HFFc6 (cell line): ENCODE results near the gene EXOC4. TPM values are rescaled to one million over a fixed set of nuclear protein-coding genes. Genes with fewer than 3 reads are reported as not detected.
"Not testable (repeated sequence)": the region's sequence is repeated elsewhere in the genome, so short reads cannot be mapped to it uniquely, and the experiment has no call there.

Experiments used
- DNase-seq: peaks from one replicate; pipeline ENCODE4 v3.0.0-alpha.2; 2018
- H3K27ac Mint-ChIP-seq: 2 replicates; pipeline ENCODE4 v1.8.0; 2020; ENCODE audit warnings: mild to moderate bottlenecking, mixed read lengths
- H3K27me3 Mint-ChIP-seq: 2 replicates; pipeline ENCODE4 v1.8.0; 2021; ENCODE audit warnings: mild to moderate bottlenecking, moderate library complexity, mixed read lengths; ENCODE audit not compliant: insufficient read depth
- H3K36me3 Mint-ChIP-seq: 2 replicates; pipeline ENCODE4 v1.8.0; 2021; ENCODE audit warnings: low read depth, mixed read lengths
- H3K4me1 Mint-ChIP-seq: 2 replicates; pipeline ENCODE4 v1.8.0; 2020; ENCODE audit warnings: low read depth, mixed read lengths
- H3K4me3 Mint-ChIP-seq: 2 replicates; pipeline ENCODE4 v1.8.0; 2020; ENCODE audit warnings: mild to moderate bottlenecking, moderate library complexity, mixed read lengths
- H3K9me3 Mint-ChIP-seq: 2 replicates; pipeline ENCODE4 v1.8.0; 2020; ENCODE audit warnings: mild to moderate bottlenecking, mixed read lengths
- long read RNA-seq: library from polyadenylated mRNA; unstranded; transcript quantifications from one replicate; pipeline ENCODE4 v2.0.0, GENCODE V29; 2019
- total RNA-seq, 6 experiments: library from RNA; stranded (reverse); fragmentation: NEBNext Ultra II Directional; extraction: Animal tissue kit (Norgen Biotek cat#: 25700); gene quantifications; 2 replicates in 1 of 6; 3 replicates in 5 of 6; pipeline ENCODE4 v1.2.3, GENCODE V29; 2021
- TF ChIP-seq, protein P1 (sequence below): fragments of 200-600 bp; sonication (generic); IDR thresholded peaks from 2 replicates; pipeline ENCODE4 v1.5.0; 2021; ENCODE audit warnings: antibody characterized with exemption, mild to moderate bottlenecking

EXOC4 gene
- 10 to 100 TPM; 57.6 to 67.6 (median 61.4) TPM for total RNA-seq
- long read RNA-seq, full-length matches to known transcripts: 13 of 24 reads
- long read RNA-seq, partial matches to known transcripts: 6 of 24 reads
- long read RNA-seq, other reads (novel, unspliced or antisense): 5 of 24 reads

DNA sequence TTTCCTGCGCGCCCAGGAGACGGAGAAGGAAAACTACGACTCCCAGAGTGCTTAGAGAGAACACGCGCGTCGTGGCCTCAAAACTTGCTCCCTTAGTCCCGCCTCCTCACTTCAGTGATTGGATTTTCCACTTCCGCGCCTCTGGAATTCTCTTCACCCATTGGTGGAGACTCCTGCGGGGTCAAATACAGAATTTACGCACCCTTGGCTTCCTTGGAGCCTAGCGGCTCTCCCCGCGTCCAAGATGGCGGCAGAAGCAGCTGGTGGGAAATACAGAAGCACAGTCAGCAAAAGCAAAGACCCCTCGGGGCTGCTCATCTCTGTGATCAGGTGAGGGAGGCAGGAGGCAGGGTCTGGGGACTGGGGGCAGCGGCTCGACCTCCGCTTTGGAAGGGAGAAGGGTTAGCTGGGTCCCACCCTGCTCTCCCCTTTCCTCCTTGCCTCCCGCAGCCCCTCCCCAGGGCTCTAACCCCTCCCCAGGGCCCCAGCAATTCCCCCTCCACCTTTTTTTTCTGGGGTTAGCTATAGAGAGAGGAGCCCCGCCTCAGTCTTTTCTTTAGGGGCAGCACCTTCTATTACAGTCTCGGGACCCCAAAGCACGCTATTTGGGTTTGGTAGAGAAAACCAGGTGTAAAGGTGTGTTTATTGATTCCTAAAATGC, at the start of gene EXOC4:
Gene EXOC4, plus strand, starts transcription at position 221 of the 661 bp plus-strand sequence.
- DNase-seq: peak; percentile 97
- Mint-ChIP-seq H3K27ac (peak within 1 kb of the TSS; percentile 91), H3K27me3 (peaks cover 2% of the 10 kb centered on the region; the same call in 1 of the 2 replicates), H3K4me1 (peaks cover 27% of the 10 kb centered on the region), H3K4me3 (peak within 1 kb of the TSS; percentile 96), H3K36me3 (0 out of 2 replicates have a peak, but pooled peaks cover 8% of the 10 kb centered on the region), H3K9me3 (no peaks in the 10 kb centered on the region)
- TF ChIP-seq, protein P1, sequence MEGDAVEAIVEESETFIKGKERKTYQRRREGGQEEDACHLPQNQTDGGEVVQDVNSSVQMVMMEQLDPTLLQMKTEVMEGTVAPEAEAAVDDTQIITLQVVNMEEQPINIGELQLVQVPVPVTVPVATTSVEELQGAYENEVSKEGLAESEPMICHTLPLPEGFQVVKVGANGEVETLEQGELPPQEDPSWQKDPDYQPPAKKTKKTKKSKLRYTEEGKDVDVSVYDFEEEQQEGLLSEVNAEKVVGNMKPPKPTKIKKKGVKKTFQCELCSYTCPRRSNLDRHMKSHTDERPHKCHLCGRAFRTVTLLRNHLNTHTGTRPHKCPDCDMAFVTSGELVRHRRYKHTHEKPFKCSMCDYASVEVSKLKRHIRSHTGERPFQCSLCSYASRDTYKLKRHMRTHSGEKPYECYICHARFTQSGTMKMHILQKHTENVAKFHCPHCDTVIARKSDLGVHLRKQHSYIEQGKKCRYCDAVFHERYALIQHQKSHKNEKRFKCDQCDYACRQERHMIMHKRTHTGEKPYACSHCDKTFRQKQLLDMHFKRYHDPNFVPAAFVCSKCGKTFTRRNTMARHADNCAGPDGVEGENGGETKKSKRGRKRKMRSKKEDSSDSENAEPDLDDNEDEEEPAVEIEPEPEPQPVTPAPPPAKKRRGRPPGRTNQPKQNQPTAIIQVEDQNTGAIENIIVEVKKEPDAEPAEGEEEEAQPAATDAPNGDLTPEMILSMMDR: no peak

DNA sequence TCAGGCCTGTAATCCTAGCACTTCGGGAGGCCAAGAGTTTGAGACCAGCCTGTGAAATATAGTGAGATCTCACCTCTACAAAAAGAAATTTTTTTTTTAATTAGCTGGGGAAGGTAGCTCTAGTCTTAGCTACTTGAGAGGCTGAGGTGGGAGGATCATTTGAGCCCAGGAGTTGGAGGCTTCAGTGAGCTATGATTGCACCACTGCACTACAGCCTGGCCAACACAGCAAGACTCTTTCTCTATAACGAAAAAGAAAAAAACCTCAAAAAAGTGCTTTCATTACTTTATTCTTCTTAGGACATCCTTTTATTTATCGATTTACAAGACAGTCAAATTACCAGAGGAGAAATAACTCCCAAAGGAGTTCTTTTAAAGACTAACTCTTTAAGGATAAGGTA, 49.4 kb upstream of the EXOC4 start:
- H3K4me1 Mint-ChIP-seq: no peaks in the 10 kb centered on the region
- no peak overlapping the region for H3K27ac Mint-ChIP-seq
- H3K9me3 Mint-ChIP-seq: peaks cover 8% of the 10 kb centered on the region; the same call in 1 of the 2 replicates
- no peak overlapping the region for H3K4me3 Mint-ChIP-seq
- H3K27me3 Mint-ChIP-seq: peaks cover 9% of the 10 kb centered on the region
- DNase-seq: no peak
- no peaks in the 10 kb centered on the region for H3K36me3 Mint-ChIP-seq
- TF ChIP-seq, protein P1: no peak

DNA sequence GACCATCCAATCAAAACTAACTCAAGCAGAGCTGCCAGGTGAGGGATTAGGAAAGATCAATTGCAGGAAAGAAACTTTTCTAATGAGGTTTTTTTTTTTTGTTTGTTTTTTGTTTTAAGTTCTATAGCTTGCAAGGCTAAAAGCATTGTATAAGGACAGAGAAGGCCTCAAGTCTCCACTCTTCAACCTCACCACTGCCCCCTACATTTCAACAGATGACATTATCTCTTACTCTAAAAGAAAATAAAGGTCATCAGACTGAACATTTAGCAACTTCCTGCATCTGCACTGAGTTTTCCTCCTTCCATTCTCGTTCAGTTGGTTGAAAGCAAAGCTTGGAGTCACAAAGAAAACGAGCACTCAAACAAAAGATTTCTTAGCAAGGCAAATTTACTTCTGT, 45.2 kb upstream of the EXOC4 start:
- no peak overlapping the region for H3K27ac Mint-ChIP-seq
- no peak for DNase-seq
- peaks cover 21% of the 10 kb centered on the region for H3K27me3 Mint-ChIP-seq
- no peaks in the 10 kb centered on the region for H3K4me1 Mint-ChIP-seq
- TF ChIP-seq, protein P1: peak; percentile 61
- H3K4me3 Mint-ChIP-seq: no peak overlapping the region
- peaks cover 16% of the 10 kb centered on the region for H3K9me3 Mint-ChIP-seq
- H3K36me3 Mint-ChIP-seq: no peaks in the 10 kb centered on the region

DNA sequence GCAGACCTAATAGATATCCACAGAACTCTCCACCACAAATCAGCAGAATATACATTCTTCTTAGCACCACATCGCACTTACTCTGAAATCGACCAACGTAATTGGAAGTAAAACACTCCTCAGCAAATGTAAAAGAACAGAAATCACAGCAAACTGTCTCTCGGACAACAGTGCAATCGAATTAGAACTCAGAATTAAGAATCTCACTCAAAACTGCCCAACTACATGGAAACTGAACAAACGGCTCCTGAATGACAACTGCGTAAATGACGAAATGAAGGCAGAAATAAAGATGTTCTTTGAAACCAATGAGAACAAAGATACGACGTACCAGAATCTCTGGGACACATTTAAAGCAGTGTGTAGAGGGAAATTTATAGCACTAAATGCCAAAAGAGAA, 42.1 kb upstream of the EXOC4 start:
- not testable (repeated sequence) for H3K36me3 Mint-ChIP-seq, H3K27ac Mint-ChIP-seq, H3K4me3 Mint-ChIP-seq, H3K4me1 Mint-ChIP-seq, DNase-seq
- Mint-ChIP-seq H3K9me3 (peaks cover 17% of the 10 kb centered on the region), H3K27me3 (peaks cover 21% of the 10 kb centered on the region)

DNA sequence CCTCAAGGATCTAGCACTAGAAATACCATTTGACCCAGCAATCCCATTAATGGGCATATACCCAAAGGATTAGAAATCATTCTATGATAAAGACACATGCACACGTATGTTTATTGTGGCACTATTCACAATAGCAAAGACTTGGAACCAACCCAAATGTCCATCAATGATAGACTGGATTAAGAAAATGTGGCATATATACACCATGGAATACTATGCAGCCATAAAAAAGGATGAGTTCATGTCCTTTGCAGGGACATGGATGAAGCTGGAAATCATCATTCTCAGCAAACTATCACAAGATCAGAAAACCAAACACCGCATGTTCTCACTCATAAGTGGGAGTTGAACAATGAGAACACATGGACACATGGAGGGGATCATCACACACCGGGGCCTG, 39.1 kb upstream of the EXOC4 start:
- not testable (repeated sequence) for H3K36me3 Mint-ChIP-seq, H3K4me1 Mint-ChIP-seq, DNase-seq, H3K27ac Mint-ChIP-seq, H3K9me3 Mint-ChIP-seq, H3K4me3 Mint-ChIP-seq
- H3K27me3 Mint-ChIP-seq: peaks cover 24% of the 10 kb centered on the region

DNA sequence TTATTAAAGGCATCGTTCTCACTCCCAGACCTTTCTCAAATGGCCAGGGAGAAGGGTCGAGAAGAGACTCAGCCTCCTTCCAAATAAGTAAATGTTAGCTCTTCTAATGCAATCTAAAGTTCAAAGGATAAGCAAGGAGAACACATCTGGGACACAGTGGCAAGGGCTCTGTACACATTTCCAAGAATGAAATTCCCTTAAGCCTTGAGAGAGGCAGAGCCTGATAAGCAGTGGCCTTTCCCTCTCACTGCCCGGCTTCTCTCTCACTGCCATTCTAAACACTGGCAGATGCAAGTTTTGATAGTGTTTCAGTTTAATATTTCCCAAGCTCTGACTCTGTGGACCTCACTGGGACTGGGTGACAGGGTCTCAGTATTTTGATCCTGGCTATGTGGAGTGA, 35.1 kb upstream of the EXOC4 start:
- Mint-ChIP-seq H3K27me3 (peaks cover 12% of the 10 kb centered on the region), H3K27ac (no peak overlapping the region), H3K4me3 (no peak overlapping the region), H3K4me1 (no peaks in the 10 kb centered on the region), H3K36me3 (no peaks in the 10 kb centered on the region), H3K9me3 (peaks cover under 1% of the 10 kb centered on the region; the same call in 1 of the 2 replicates)
- TF ChIP-seq, protein P1: no peak
- DNase-seq: no peak
